ENCODE measurements around the gene OLIG1. TPM values are rescaled to one million over a fixed set of nuclear protein-coding genes. Genes with fewer than 3 reads are reported as not detected.

The OLIG1 gene
- total RNA-seq, 4 donors from 2014 or later, result 0.42 TPM; not detected in 3

DNA sequence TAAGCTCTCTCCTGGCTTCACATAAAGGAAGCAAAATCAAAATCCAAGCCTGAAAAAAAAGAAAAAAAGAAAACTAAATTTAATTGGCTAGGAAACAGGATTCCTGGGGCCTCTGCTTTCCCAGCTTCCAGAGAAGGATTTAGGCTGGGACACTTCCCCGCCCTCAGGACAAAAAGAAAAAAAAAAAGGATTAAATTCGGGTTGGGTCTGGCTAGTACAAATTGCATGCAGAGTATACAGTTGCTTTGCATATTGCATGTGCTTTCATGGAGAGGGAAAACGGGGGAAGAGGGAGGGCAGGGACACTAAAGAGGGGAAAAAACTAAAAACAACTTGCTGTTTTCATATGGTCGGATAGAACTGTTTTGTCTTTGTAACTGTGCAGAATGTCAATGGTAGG, 42.7 kb downstream of the OLIG1 start:
- Histone ChIP-seq H3K36me3 (no peaks in the 10 kb centered on the region), H3K9me3 (no peaks in the 10 kb centered on the region), H3K27me3 (peaks cover 78% of the 10 kb centered on the region), H3K4me3 (no peak overlapping the region), H3K27ac (no peak overlapping the region), H3K4me1 (peaks cover 11% of the 10 kb centered on the region)
- no peak for DNase-seq (ENCODE audit: low spot score in 2 of 2)
- 25% methylated on average over 4 of the region's 4 CpGs for WGBS
- TF ChIP-seq EP300 (IDR thresholded peaks at IDR 0.05) (no peak), CTCF (IDR thresholded peaks at IDR 0.05) (no peak), POLR2AphosphoS5 (IDR thresholded peaks at IDR 0.05) (no peak), POLR2A (IDR thresholded peaks at IDR 0.05) (no peak)

GRCh38 chr21:33113131-33113530, 43.2 kb downstream of the OLIG1 start:
- no peaks in the 10 kb centered on the region for H3K9me3 ChIP-seq
- H3K4me1 ChIP-seq, result peaks cover 11% of the 10 kb centered on the region
- no peak for DNase-seq (ENCODE audit: low spot score in 2 of 2)
- no peak for TF ChIP-seq CTCF (IDR thresholded peaks at IDR 0.05)
- H3K4me3 ChIP-seq, result no peak overlapping the region
- no peaks in the 10 kb centered on the region for H3K36me3 ChIP-seq
- H3K27ac ChIP-seq, result no peak overlapping the region
- H3K27me3 ChIP-seq, result peaks cover 78% of the 10 kb centered on the region
- WGBS, result 64% methylated on average over 13 of the region's 13 CpGs

DNA sequence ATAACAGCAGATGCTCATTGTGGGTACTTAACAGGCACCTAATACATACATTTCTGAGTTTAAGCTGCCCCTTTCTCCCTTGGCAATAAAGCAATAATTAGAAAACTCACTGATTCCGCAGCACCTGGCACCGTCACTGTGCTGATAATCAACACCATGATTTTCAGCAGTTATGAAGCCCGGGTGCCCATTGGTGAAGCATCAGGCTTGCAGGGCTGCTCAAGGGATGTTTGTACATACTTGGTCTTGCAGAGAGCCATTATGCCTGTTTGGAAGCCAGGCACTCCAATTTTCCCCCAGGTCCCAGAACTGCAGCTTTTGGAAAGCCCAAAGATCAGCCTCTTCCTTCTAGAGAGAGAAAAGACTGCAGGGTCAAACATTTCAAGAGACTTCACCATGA, 44.3 kb downstream of the OLIG1 start:
- Histone ChIP-seq H3K36me3 (no peaks in the 10 kb centered on the region), H3K9me3 (no peaks in the 10 kb centered on the region), H3K4me3 (no peak overlapping the region), H3K27ac (no peak overlapping the region), H3K4me1 (peaks cover 10% of the 10 kb centered on the region), H3K27me3 (peaks cover 66% of the 10 kb centered on the region)
- DNase-seq (ENCODE audit: low spot score in 2 of 2), result no peak
- TF ChIP-seq POLR2AphosphoS5 (IDR thresholded peaks at IDR 0.05) (no peak), EP300 (IDR thresholded peaks at IDR 0.05) (no peak), POLR2A (IDR thresholded peaks at IDR 0.05) (no peak), CTCF (IDR thresholded peaks at IDR 0.05) (no peak)
- 96% methylated on average over 3 of the region's 3 CpGs for WGBS

DNA sequence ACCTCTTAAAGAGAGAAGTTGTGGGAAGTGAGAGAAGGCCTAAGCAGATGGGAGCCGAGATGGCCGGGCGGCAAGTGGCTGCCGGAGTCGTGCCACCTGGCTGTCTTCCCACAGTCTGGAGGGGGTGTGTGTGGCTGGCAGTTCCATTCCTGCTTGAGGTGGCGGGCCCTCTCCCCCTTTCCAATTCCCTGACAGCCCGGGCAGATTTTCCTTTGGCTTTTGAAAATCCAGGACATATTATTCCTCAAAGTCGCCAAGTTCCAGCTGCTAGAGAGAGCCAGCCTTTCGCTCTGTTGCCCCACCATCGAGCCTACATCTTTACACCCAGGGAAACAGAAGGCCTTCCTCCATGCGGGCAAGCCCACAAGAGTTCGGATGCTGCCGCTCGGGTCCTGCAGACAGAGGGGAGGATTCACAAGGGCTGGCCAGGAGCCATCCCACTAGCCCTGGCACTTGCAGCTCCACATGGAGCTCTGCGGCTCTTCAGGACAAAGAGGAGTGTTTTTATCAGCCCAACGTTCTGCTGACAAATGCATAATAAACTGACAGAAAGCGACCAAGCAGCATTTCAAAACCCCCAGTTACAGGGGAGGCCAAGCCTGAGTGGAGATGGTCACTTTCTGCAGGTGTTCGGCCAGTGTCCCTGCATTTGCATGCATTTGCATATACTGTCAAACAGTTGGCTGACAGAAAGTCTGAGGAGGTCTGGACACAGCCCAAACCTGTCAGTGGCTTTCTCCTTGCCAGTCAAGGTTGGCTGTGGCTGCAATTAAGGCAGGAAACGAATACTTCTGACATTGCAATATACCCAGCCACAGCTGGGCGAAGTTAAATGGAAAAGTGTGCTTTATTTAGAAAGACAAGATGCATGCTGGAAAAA, 45.9 kb downstream of the OLIG1 start:
- Histone ChIP-seq H3K4me3 (no peak overlapping the region), H3K4me1 (no peaks in the 10 kb centered on the region), H3K36me3 (no peaks in the 10 kb centered on the region), H3K9me3 (no peaks in the 10 kb centered on the region), H3K27me3 (peaks cover 55% of the 10 kb centered on the region), H3K27ac (no peak overlapping the region)
- WGBS, result 70% methylated on average over 19 of the region's 20 CpGs
- no peak for TF ChIP-seq CTCF (IDR thresholded peaks at IDR 0.05)
- no peak for TF ChIP-seq POLR2A (IDR thresholded peaks at IDR 0.05)
- no peak for TF ChIP-seq POLR2AphosphoS5 (IDR thresholded peaks at IDR 0.05)
- no peak for TF ChIP-seq EP300 (IDR thresholded peaks at IDR 0.05)
- no peak for DNase-seq (ENCODE audit: low spot score in 2 of 2)

GRCh38 chr21:33116676-33117075, 46.7 kb downstream of the OLIG1 start:
- Histone ChIP-seq H3K36me3 (no peaks in the 10 kb centered on the region), H3K27me3 (peaks cover 56% of the 10 kb centered on the region), H3K4me3 (no peak overlapping the region), H3K9me3 (no peaks in the 10 kb centered on the region), H3K27ac (no peak overlapping the region), H3K4me1 (no peaks in the 10 kb centered on the region)
- 55% methylated on average over 8 of the region's 8 CpGs for WGBS
- TF ChIP-seq EP300 (IDR thresholded peaks at IDR 0.05) (no peak), POLR2AphosphoS5 (IDR thresholded peaks at IDR 0.05) (no peak), POLR2A (IDR thresholded peaks at IDR 0.05) (no peak), CTCF (IDR thresholded peaks at IDR 0.05) (no peak)
- DNase-seq (ENCODE audit: low spot score in 2 of 2), result no peak
